Measurements from ENCODE around the gene DGKB. TPM values are rescaled to one million over a fixed set of nuclear protein-coding genes. Genes with fewer than 3 reads are reported as not detected.

The DGKB gene
- polyA plus RNA-seq, 2 of the 4 experiments (the other 2 are of a cell fraction), result 0.01 TPM; not detected in 1

- Histone ChIP-seq H3K9me3 (no peaks in the 10 kb centered on the region), H3K4me3 (no peak overlapping the region), H3K4me1 (no peaks in the 10 kb centered on the region), H3K27ac (no peak overlapping the region), H3K4me2 (no peak overlapping the region)
- ChIA-PET POLR2A (no interaction called here), CTCF (no interaction called here)
- ATAC-seq (no peak), DNase-seq (ENCODE audit: low read depth in 1 of 2, low spot score in 1 of 2) (no peak), FAIRE-seq (no peak)
- TF ChIP-seq PBX3 (IDR thresholded peaks at IDR 0.05) (no peak), BHLHE40 (IDR thresholded peaks at IDR 0.05; ENCODE audit: low read depth, low read length) (no peak), FOSL2 (IDR thresholded peaks at IDR 0.05) (no peak), FOSL2 (CRISPR knock-in tag; IDR thresholded peaks at IDR 0.05) (no peak), MAFK (IDR thresholded peaks at IDR 0.05; ENCODE audit: partially characterized antibody) (peak; percentile 55), KDM1A (IDR thresholded peaks at IDR 0.05; ENCODE audit: low read depth) (no peak)
Measured at GRCh38 chr7:14207711-14208110, 694.8 kb downstream of the DGKB start.

DNA sequence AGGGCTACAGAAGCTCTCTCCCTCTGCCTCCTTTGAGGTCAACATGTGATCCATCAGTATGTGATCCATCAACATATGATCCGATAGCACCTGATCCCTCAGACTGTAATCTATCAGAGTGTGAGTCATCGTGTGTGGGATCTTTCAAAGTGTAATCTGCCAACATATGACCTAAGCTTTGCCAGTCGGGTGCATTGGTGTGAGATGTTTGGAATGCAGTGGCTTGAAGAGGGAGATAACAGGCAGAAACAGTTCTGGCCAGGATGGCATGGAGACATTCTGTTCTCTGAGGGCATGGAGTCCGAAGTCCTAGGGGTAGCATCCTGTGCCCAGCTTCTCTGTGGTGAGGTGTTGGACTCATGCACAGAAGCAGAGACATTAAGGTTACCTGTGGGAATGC is 695.4 kb downstream of the DGKB start:
- Histone ChIP-seq H3K4me1 (no peaks in the 10 kb centered on the region), H3K9me3 (no peaks in the 10 kb centered on the region), H3K4me2 (no peak overlapping the region), H3K27ac (no peak overlapping the region), H3K4me3 (no peak overlapping the region)
- CTCF ChIA-PET, result no interaction called here
- TF ChIP-seq EHF (CRISPR knock-in tag; IDR thresholded peaks at IDR 0.05), result no peak
- TF ChIP-seq BCL3 (IDR thresholded peaks at IDR 0.05), result no peak
- no peak for TF ChIP-seq HOXB5 (CRISPR knock-in tag; IDR thresholded peaks at IDR 0.05)
- TF ChIP-seq, protein P1, sequence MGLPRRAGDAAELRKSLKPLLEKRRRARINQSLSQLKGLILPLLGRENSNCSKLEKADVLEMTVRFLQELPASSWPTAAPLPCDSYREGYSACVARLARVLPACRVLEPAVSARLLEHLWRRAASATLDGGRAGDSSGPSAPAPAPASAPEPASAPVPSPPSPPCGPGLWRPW (IDR thresholded peaks at IDR 0.05), result no peak
- TF ChIP-seq, protein P2, sequence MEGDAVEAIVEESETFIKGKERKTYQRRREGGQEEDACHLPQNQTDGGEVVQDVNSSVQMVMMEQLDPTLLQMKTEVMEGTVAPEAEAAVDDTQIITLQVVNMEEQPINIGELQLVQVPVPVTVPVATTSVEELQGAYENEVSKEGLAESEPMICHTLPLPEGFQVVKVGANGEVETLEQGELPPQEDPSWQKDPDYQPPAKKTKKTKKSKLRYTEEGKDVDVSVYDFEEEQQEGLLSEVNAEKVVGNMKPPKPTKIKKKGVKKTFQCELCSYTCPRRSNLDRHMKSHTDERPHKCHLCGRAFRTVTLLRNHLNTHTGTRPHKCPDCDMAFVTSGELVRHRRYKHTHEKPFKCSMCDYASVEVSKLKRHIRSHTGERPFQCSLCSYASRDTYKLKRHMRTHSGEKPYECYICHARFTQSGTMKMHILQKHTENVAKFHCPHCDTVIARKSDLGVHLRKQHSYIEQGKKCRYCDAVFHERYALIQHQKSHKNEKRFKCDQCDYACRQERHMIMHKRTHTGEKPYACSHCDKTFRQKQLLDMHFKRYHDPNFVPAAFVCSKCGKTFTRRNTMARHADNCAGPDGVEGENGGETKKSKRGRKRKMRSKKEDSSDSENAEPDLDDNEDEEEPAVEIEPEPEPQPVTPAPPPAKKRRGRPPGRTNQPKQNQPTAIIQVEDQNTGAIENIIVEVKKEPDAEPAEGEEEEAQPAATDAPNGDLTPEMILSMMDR (IDR thresholded peaks at IDR 0.05), result no peak
- no peak for TF ChIP-seq FOSL2 (IDR thresholded peaks at IDR 0.05)
- TF ChIP-seq FOSL2 (CRISPR knock-in tag; IDR thresholded peaks at IDR 0.05), result no peak
- no peak for TF ChIP-seq RFX5 (IDR thresholded peaks at IDR 0.05)
- POLR2A ChIA-PET, result no interaction called here
- FAIRE-seq (no peak), DNase-seq (ENCODE audit: low read depth in 1 of 2, low spot score in 1 of 2) (no peak), ATAC-seq (no peak)
- 14% methylated on average over 4 of the region's 4 CpGs for WGBS (ENCODE audit: missing lambda C conversion rate)

DNA sequence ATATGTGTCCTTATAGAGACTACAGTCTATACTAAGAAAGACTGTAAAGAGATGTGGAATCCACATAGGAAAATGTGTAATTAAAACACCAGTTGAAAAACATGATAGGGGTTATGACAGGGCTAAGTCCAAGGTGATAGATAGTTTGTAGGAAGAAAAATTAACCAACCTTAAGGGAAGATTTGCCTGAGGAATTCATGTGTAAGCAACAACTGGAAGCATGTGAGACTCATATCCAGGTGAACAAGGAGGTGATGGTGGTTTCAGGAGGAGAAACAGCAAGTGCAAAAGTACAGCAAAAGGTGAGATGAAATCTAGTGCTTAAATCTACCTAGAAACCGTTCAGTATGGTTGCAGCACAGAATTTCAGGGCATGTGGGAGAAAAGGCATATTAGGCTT is 696.4 kb downstream of the DGKB start:
- no peak overlapping the region for H3K4me2 ChIP-seq
- DNase-seq (ENCODE audit: low read depth in 1 of 2, low spot score in 1 of 2), result no peak
- no peak for TF ChIP-seq BCL3 (IDR thresholded peaks at IDR 0.05)
- H3K27ac ChIP-seq, result no peak overlapping the region
- CTCF ChIA-PET, result no interaction called here
- FAIRE-seq, result no peak
- H3K9me3 ChIP-seq, result no peaks in the 10 kb centered on the region
- no peak overlapping the region for H3K4me3 ChIP-seq
- no peak for ATAC-seq
- no peaks in the 10 kb centered on the region for H3K4me1 ChIP-seq
- 0% methylated on average over 1 of the region's 1 CpG for WGBS (ENCODE audit: missing lambda C conversion rate)
- POLR2A ChIA-PET, result no interaction called here

- no peak for DNase-seq (ENCODE audit: low read depth in 1 of 2, low spot score in 1 of 2)
- CTCF ChIA-PET, result no interaction called here
- Histone ChIP-seq H3K9me3 (no peaks in the 10 kb centered on the region), H3K4me1 (no peaks in the 10 kb centered on the region), H3K4me2 (no peak overlapping the region), H3K27ac (no peak overlapping the region), H3K4me3 (no peak overlapping the region)
- TF ChIP-seq HEYL (CRISPR knock-in tag; IDR thresholded peaks at IDR 0.05), result no peak
- no peak for TF ChIP-seq ZSCAN20 (CRISPR knock-in tag; IDR thresholded peaks at IDR 0.05)
- TF ChIP-seq MYC (IDR thresholded peaks at IDR 0.05; ENCODE audit: borderline replicate concordance, low read length), result no peak
- TF ChIP-seq ESRRA (IDR thresholded peaks at IDR 0.05; ENCODE audit: borderline replicate concordance, low read length), result no peak
- TF ChIP-seq NPAS2 (CRISPR knock-in tag; IDR thresholded peaks at IDR 0.05; ENCODE audit: borderline replicate concordance), result no peak
- TF ChIP-seq JUNB (IDR thresholded peaks at IDR 0.05), result no peak
- TF ChIP-seq RFX5 (IDR thresholded peaks at IDR 0.05), result no peak
- TF ChIP-seq CBX8 (IDR thresholded peaks at IDR 0.05), result no peak
- TF ChIP-seq PBX3 (IDR thresholded peaks at IDR 0.05), result no peak
- no peak for TF ChIP-seq FOSB (CRISPR knock-in tag; IDR thresholded peaks at IDR 0.05)
- TF ChIP-seq POLR2A (IDR thresholded peaks at IDR 0.05; ENCODE audit: low read length), result no peak
- WGBS (ENCODE audit: missing lambda C conversion rate), result 20% methylated on average over 3 of the region's 3 CpGs
- no peak for FAIRE-seq
- POLR2A ChIA-PET, result no interaction called here
- ATAC-seq, result no peak
Measured at GRCh38 chr7:14201353-14201752, 701.2 kb downstream of the DGKB start.

Data from A549 (cell line).